Stimulated activated CD4-positive, alpha-beta T cell treated with anti-CD3 and anti-CD28 coated beads, Interleukin-12 subunit alpha, Interleukin-12 subunit beta, amount 100 ng/mL, for 24 hours (primary cell): ENCODE measurements around the gene INHBE.

Experiments used
- DNase-seq, 2 experiments: peaks; one replicate each; pipeline ENCODE4 v3.0.0-alpha.2; 2020; ENCODE audit warnings: low read depth in 2 of 2

The INHBE gene

GRCh38 chr12:57460841-57461275, 5.8 kb downstream of the INHBE start:
- no peak for DNase-seq

GRCh38 chr12:57461276-57461916, 6.3 kb downstream of the INHBE start:
- no peak for DNase-seq

- no peak for DNase-seq
These were observed 6.8 kb downstream of the INHBE start for GRCh38 chr12:57461917-57462250.

- peak; percentile 75 to 89 for DNase-seq
These were observed 7.3 kb downstream of the INHBE start for GRCh38 chr12:57462251-57462911.

GRCh38 chr12:57462912-57463253, 7.8 kb downstream of the INHBE start:
- no peak for DNase-seq

- DNase-seq = no peak
These were observed 9.5 kb downstream of the INHBE start for GRCh38 chr12:57464569-57464968.

- no peak for DNase-seq
These were observed 10.1 kb downstream of the INHBE start for GRCh38 chr12:57465030-57465746.

- no peak for DNase-seq
These were observed 10.8 kb downstream of the INHBE start for GRCh38 chr12:57465747-57466505.

GRCh38 chr12:57467212-57467874, 12.2 kb downstream of the INHBE start:
- no peak for DNase-seq

- DNase-seq = no peak
These were observed 12.8 kb downstream of the INHBE start for GRCh38 chr12:57467915-57468314.

GRCh38 chr12:57469296-57470164, 14.4 kb downstream of the INHBE start:
- no peak for DNase-seq

GRCh38 chr12:57470286-57470969, 15.3 kb downstream of the INHBE start:
- no peak for DNase-seq

GRCh38 chr12:57470970-57471656, 16.0 kb downstream of the INHBE start:
- no peak for DNase-seq

GRCh38 chr12:57471661-57472060, 16.6 kb downstream of the INHBE start:
- no peak for DNase-seq

GRCh38 chr12:57472391-57472790, 17.3 kb downstream of the INHBE start:
- no peak for DNase-seq

GRCh38 chr12:57473392-57473791, 18.3 kb downstream of the INHBE start:
- no peak for DNase-seq

- no peak for DNase-seq
These were observed 18.8 kb downstream of the INHBE start for GRCh38 chr12:57473886-57474285.

GRCh38 chr12:57474430-57474829, 19.3 kb downstream of the INHBE start:
- DNase-seq = no peak

- DNase-seq = no peak
These were observed 19.8 kb downstream of the INHBE start for GRCh38 chr12:57474862-57475261.
